Erythroblast (primary cell): ENCODE results near the gene DEFB118.

ENCODE experiments used
- GATA1 ChIP-seq: IDR thresholded peaks from 2 replicates; pipeline ENCODE4 v1.6.1; 2011; ENCODE audit warnings: low read depth, mild to moderate bottlenecking, control low read depth, low read length, moderate library complexity
- POLR2A ChIP-seq: IDR thresholded peaks from 2 replicates; pipeline ENCODE4 v1.6.1; 2011; ENCODE audit warnings: mild to moderate bottlenecking, low read length

GRCh38 chr20:31403886-31404285, 35.5 kb downstream of the DEFB118 start:
- TF ChIP-seq POLR2A (no peak), GATA1 (no peak)
